Globus pallidus (tissue), 1 donor: ENCODE measurements around the gene SPDYE4.
"Not testable (repeated sequence)": the region's sequence is repeated elsewhere in the genome, so short reads cannot be mapped to it uniquely, and the experiment has no call there.

ENCODE experiments used
- DNase-seq: peaks from one replicate; pipeline ENCODE4 v3.0.0-alpha.2; 2015; ENCODE audit warnings: low spot score

The SPDYE4 gene

GRCh38 chr17:8758137-8758596 is at the start of gene SPDYE4:
TSS of gene SPDYE4 (minus strand) at chr17:8758546. CDS start at chr17:8758382, 164 bp downstream.
- DNase-seq, result no peak

DNA sequence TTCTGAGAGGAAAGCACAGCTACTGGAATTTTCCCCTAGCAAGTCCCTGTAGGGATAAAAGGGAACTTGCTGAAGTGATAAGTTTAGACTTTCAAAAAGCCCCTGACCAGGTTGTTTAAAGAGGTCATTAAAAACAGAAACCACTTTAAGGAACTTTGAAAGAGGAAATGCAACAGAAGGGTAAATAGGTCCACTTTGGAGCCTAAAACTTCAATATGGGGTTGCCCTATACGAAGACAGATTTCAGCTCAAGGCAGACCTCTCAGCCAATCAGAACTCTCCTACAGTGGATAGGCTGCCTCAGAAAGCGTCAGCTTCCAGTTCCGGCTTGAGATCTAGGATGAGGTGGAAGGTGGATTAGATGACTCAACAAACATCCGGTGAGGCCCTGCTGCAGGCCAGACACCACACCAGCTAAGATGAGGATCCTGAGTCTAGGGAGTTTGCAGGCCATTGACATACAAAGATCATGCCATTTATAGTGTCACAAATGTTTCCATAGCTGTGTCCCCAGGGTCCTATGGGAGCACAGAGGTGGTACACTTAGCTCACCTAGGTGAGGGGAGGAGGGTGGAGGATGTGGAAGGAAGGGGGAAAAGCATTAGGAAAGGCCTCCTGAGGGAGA is 48.7 kb upstream of the SPDYE4 start:
- peak; percentile 62 for DNase-seq

DNA sequence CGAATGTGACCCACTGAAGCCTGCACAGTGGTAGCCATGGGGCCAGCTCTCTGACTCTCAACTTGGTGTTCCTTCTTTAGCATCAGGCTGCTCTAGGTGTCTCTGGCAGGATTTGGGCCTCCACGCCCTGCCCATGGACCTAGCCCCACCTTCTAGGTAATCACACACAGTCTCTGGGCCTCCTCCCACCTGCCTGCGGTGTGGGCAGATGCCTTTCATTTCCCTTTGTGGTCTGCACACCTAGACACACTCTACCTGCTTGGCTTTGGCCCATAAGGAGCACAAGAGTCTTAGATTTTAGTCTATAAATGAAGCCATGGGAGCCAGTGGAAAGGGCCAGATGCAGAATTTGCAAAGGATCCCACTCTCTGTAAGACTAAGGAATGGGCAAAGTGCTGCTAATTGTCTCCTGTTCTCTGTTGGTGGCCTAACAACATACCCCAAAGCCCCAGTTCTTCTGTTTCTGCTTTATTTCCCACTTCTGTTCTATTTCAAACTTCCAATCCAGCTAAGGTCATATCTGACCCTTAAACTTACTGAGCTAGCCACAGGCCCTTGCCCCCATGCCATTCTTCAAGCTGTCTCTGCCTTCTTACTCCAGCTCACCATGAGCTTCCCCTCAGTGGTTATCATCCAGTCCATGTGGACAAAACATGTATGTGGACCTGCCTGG is 48.0 kb upstream of the SPDYE4 start:
- no peak for DNase-seq

DNA sequence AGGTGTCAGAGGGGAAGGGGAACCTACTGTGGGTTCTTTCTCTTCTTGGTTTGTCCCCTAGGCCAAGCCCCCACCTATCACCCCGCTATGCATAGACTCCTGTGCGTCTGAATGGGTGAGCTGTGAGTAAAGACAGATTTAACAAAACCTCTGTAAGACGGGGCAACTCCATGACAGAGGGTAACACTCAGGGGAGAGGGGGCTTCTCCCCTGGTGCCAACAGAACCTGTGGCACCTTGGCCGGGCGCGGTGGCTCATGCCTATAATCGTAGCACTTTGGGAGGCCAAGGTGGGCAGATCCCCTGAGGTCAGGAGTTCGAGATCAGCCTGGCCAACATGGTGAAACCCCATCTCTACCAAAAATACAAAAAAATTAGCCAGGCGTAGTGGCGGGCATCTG is 47.0 kb upstream of the SPDYE4 start:
- DNase-seq, result not testable (repeated sequence)

DNA sequence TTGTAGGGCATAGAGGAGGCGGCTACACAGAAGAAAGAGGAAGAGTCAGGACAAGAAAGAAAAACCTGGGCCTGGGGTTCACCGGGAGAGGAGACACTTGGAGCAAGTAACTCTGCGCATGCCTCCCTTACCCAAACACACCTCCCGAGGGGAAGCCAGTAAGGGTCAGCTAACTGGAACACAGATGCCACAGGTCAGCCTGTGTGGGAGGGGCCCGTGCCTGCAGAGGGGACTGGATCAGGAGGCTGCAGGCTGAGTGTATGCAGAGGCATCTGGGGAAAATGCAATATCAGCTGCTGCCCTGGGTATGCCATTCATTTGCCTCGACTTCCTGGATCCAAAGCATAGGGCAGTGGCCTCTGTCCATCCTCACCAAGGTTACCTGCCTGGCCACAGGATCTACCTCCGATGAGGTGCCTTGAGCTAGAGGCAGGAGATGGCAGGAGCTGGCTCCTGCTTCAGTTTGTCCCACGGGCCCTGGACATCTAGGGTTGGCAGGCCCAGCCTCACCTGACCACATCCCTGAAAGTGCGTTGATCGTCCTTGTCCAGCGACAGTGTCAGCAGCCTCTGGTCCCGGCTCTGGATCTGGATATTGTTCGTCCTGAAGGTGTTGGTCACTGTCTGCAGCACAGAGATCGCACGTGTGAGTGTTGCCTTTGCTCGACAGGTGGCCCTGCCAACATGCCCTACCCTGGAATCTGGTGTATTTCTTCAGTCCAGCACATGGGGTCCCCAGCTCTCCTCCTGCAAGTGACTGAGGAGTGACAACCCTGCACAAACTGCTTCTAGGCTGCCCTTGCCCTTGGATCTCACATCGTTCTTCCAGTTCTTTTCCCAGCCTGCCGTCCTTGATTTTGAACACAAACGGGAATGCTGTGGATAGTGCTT is 45.4 kb upstream of the SPDYE4 start:
- no peak for DNase-seq

- no peak for DNase-seq
Observed at GRCh38 chr17:8801135-8801840, 42.9 kb upstream of the SPDYE4 start.

DNA sequence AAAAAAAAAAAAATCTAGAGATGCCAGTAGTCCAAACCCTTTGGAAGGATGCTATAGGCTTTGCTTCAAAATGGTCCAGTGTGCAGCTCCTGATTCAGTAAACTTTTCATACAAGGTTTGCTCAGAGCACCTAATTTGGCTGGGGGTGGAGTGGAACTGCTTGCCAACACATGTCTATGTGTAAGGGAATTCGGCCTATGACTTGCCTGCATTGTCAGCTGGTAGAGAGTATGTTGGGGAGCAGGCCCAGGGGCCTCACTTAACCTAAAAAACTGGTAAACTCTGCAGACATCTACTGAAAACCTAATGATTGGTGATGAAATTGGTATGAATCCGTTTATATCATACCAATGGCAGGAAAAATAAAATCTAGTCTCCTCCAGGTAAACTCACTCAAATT is 42.3 kb upstream of the SPDYE4 start:
- no peak for DNase-seq

- no peak for DNase-seq
Observed at GRCh38 chr17:8799570-8800212, 41.3 kb upstream of the SPDYE4 start.

DNA sequence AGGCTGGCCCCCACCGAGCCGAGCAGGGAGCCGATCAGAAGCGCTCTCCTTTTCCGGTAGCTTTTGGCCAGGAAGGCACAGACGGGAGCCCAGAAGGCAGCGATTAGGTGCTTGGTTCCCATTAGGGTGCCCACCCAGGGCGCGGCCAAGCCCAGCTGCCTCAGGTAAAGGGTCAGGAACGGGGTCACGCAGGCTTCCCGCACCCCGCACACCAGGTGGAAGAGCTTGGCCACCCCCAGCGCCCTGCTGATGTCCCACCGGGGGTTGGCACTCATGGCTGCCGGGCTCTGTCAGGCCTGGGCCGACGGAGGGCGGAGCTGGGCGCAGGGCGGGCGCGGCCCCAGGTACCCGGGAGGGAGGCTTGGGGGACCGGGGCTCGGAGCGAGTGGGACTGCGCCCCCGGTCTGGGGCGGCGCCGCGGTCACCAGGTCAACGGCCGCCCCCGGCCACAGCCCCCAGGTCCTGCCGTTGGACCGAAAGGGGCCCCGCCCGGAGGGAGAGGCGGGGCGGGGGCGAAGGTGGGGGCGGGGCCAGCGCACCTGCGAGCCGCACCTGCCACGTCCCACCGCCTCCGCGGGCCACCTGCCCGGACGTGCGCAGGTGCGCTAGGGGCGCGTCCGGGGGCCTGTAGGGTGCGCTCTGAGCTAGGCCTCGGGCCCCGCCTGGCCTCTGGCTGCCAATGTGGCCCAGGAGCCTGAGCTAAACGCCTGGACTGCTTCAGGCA is 40.7 kb upstream of the SPDYE4 start, which contains the start of gene MFSD6L:
MFSD6L (minus strand) TSS at position 520 of the 724 bp plus-strand sequence; CDS start at position 275, 245 bp downstream.
- DNase-seq, result no peak

DNA sequence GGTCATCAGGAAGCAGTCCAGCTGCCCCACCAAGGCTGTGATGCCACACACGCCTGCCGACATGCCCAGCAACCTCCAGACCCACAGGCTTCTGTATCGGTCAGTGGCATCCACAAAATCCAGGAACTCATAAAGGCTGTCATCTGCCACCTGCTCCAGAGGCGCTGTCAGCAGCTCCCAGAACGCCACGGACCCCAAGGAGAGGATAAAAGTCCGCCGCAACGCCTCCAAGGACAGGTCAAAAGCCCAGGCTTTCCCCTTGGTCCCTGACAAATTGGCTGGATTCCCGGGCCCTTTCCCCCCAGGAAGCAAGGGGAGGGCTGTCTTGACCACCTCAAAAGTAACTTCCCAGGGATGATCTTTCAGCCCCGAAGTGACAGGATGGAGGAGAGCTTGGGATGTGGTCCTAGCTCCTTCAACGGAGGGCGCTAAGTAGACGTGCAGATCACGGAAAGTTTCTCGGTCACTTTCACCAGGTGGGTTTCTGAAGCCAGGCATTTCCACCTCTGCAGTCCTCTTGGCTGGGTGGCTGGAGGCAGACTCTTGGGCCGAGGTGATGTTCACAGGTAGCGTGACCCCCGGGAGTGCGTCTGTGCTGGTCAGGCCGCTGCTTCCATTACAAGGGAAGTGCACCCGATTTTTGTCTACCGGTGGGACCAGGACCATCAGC is 40.0 kb upstream of the SPDYE4 start:
- no peak for DNase-seq

DNA sequence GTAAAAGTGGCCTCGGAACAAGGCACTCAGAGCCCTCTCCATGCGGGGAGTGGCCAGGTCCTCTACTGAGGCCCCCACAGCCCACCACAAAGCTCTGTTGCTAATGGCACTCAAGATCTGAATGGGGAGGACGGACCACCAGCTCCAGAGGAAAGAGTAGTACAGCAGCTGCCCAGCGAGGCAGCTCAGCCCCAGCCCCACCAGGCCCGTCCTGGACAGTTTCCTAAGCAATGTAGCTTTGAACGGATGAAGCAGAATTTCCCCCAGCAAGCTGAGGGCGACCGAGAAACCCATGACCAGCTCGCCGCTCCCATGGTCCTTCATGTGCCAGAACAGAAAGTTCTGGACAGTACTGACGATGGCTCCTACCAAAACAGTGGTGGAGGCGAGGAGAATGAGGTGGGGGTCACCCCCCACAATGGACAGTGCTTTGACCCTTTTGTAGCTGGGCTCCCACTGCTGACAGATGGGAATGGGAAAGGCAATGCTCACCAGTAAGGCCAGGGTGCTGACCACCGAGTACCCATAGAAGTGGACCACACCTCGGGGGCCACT is 39.4 kb upstream of the SPDYE4 start:
- no peak for DNase-seq

DNA sequence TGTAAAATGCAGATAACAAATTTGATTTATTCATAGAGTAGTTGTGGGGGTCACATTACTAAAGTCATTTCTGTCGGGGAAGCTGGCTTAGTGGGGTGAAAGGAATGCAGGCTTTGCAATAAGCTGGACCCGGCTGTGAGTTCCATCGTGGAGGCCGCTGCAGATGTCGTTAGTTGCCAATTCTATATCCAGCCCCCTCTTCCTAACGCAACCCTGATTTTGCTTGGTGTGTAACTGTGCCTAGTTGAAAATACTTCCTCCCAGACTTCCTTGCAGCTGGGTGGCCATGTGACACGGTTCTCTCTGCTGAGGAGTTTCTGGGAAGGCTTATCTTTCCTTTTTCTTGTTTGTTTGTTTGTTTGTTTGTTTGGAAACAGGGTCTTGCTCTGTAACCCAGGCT is 36.3 kb upstream of the SPDYE4 start:
- no peak for DNase-seq

- DNase-seq, result no peak
Observed at GRCh38 chr17:8793649-8794048, 35.3 kb upstream of the SPDYE4 start.

GRCh38 chr17:8792646-8793045 is 34.3 kb upstream of the SPDYE4 start:
- DNase-seq, result no peak

GRCh38 chr17:8791910-8792270 is 33.5 kb upstream of the SPDYE4 start:
- DNase-seq, result no peak

DNA sequence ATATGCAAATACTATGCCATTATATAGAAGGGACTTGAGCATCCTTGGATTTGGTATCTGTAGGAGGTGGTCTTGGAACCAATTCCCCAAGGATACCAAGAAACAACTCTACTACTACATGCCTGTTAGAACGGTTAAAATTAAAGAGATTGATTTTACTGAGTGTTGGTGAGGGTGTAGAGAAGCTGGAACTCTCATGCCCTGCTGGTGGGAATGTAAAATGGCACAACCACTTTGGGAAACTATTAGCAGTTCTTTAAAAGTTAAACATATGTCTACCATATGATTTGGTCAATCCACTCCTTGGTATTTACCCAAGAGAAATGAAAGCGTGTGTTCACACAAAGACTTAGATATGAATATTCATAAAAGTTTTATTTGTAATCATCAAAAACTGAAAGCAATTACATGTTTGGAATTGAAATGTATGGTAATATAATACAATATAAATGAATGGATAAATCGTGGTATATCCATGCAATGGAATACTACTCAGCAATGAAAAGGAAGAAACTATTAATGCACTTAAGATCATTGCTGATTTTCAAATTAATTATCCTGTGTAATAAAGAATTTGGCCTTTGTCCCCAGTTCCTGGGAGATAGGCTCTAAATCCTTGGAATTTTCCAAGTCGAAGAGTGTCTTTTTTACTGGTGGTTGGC is 33.0 kb upstream of the SPDYE4 start:
- no peak for DNase-seq

- DNase-seq, result no peak
Observed at GRCh38 chr17:8789743-8790142, 31.4 kb upstream of the SPDYE4 start.

GRCh38 chr17:8788998-8789397 is 30.7 kb upstream of the SPDYE4 start:
- no peak for DNase-seq
